HUES64 (cell line): Measurements from ENCODE around the gene TRUB2.

Experiments used
- H3K27ac ChIP-seq: 2 replicates; pipeline ENCODE4 v1.7.0; 2013; ENCODE audit warnings: low read depth, low read length, inconsistent platforms
- H3K27me3 ChIP-seq: 2 replicates; pipeline ENCODE4 v1.6.1; 2013; ENCODE audit warnings: mild to moderate bottlenecking, low read length; ENCODE audit not compliant: insufficient read depth
- H3K36me3 ChIP-seq: 2 replicates; pipeline ENCODE4 v1.6.1; 2013; ENCODE audit warnings: mild to moderate bottlenecking, low read length; ENCODE audit not compliant: insufficient read depth
- H3K4me1 ChIP-seq: 2 replicates; pipeline ENCODE4 v1.6.1; 2013; ENCODE audit warnings: mild to moderate bottlenecking, low read length, moderate library complexity; ENCODE audit not compliant: insufficient read depth
- H3K4me3 ChIP-seq: 2 replicates; pipeline ENCODE4 v1.5.1; 2013; ENCODE audit warnings: mild to moderate bottlenecking, low read length, moderate library complexity
- H3K9ac ChIP-seq: 2 replicates; pipeline ENCODE4 v1.6.1; 2013; ENCODE audit warnings: mild to moderate bottlenecking, low read depth, low read length
- H3K9me3 ChIP-seq: 2 replicates; pipeline ENCODE4 v1.6.1; 2013; ENCODE audit warnings: low read depth, low read length; ENCODE audit not compliant: insufficient read depth
- WGBS: fragments of 150-250, 120-280 bp; methylation state at CpG from one replicate; pipeline ENCODE4 v1.1.7; 2013; ENCODE audit warnings: missing lambda C conversion rate; 5-methylcytosine and 5-hydroxymethylcytosine counted together

The TRUB2 gene

DNA sequence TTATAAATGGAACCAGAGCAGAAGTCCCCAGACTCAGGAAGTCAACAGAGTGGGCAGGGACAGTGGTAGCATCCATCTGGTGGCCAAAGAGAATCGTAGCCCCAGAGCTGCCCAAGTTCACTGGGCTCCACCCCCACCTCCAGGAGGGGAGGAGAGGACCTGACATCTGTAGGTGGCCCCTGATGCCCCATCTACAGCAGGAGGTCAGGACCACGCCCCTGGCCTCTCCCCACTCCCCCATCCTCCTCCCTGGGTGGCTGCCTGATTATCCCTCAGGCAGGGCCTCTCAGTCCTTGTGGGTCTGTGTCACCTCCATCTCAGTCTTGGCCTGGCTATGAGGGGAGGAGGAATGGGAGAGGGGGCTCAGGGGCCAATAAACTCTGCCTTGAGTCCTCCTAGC, 38.6 kb upstream of the TRUB2 start:
- Histone ChIP-seq H3K4me1 (peaks cover 16% of the 10 kb centered on the region), H3K27me3 (peaks cover 54% of the 10 kb centered on the region), H3K36me3 (peaks cover under 1% of the 10 kb centered on the region; the same call in 1 of the 2 replicates), H3K4me3 (no peak overlapping the region), H3K9me3 (no peaks in the 10 kb centered on the region), H3K9ac (no peak overlapping the region), H3K27ac (no peak overlapping the region)
- WGBS: 83% methylated on average over 2 of the region's 2 CpGs

GRCh38 chr9:128358861-128359260, 36.6 kb upstream of the TRUB2 start:
- peaks cover 7% of the 10 kb centered on the region; the same call in 1 of the 2 replicates for H3K36me3 ChIP-seq
- no peaks in the 10 kb centered on the region for H3K9me3 ChIP-seq
- no peak overlapping the region for H3K4me3 ChIP-seq
- 97% methylated on average over 3 of the region's 4 CpGs for WGBS
- peaks cover 4% of the 10 kb centered on the region; the same call in 1 of the 2 replicates for H3K4me1 ChIP-seq
- no peak overlapping the region for H3K27ac ChIP-seq
- H3K27me3 ChIP-seq: peaks cover 37% of the 10 kb centered on the region
- H3K9ac ChIP-seq: no peak overlapping the region

DNA sequence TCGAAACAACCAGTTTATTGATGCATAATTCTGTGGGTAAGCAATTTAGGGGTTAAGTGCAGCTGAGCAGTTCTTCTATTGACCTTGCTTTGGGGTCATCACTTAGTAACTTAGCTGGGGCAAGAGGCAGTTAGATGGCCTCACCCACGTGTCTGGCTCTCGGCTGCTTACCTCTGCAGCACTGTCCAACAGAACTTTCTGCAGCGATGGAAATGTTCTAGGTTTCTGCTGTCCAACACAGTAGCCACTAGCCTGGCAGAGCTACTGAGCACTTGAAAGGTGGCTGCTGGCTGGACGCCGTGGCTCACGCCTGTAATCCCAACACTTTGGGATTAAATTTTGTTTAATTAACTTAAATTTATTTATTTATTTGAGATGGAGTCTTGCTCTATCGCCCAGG, 35.8 kb upstream of the TRUB2 start:
- Histone ChIP-seq H3K36me3 (peaks cover 7% of the 10 kb centered on the region; the same call in 1 of the 2 replicates), H3K27ac (no peak overlapping the region), H3K4me1 (peaks cover 4% of the 10 kb centered on the region; the same call in 1 of the 2 replicates)

GRCh38 chr9:128355451-128355850, 33.2 kb upstream of the TRUB2 start:
- no peaks in the 10 kb centered on the region for H3K9me3 ChIP-seq
- no peak overlapping the region for H3K4me3 ChIP-seq
- H3K4me1 ChIP-seq: no peaks in the 10 kb centered on the region
- no peak overlapping the region; the same call in 1 of the 2 replicates for H3K9ac ChIP-seq
- 97% methylated on average over 19 of the region's 19 CpGs for WGBS
- peaks cover 15% of the 10 kb centered on the region for H3K36me3 ChIP-seq
- peaks cover 4% of the 10 kb centered on the region; the same call in 1 of the 2 replicates for H3K27me3 ChIP-seq
- H3K27ac ChIP-seq: no peak overlapping the region

More for the DNA sequence above, 35.8 kb upstream of the TRUB2 start:
- peaks cover 29% of the 10 kb centered on the region for H3K27me3 ChIP-seq
- WGBS: 97% methylated on average over 7 of the region's 8 CpGs
- H3K9ac ChIP-seq: no peak overlapping the region
- no peak overlapping the region for H3K4me3 ChIP-seq
- H3K9me3 ChIP-seq: no peaks in the 10 kb centered on the region

- Histone ChIP-seq H3K36me3 (peaks cover 48% of the 10 kb centered on the region), H3K27me3 (no peaks in the 10 kb centered on the region), H3K4me1 (no peaks in the 10 kb centered on the region), H3K27ac (no peak overlapping the region), H3K9ac (no peak overlapping the region), H3K9me3 (no peaks in the 10 kb centered on the region), H3K4me3 (no peak overlapping the region)
- WGBS: 94% methylated on average over 6 of the region's 6 CpGs
Observed at GRCh38 chr9:128349772-128350171, 27.5 kb upstream of the TRUB2 start.

DNA sequence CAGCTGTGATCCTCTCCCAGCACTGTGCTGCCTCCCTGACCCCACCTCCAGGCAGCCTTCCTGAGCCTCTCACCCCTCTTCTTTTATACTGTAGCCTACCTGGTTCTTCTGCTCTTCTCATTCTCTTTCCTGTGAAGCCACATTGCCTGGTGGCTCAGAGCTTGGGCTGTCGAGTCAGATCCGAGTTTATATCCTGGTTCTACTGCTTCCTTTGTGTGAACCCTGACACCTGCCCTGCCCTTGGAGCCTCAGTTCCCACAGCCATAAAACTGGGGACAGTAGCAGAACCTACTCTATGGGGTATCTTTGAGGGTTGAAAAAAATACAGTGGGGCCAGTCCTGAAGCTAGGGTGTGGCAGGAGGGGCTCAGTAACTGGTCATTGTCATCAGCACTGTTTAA, 26.9 kb upstream of the TRUB2 start:
- Histone ChIP-seq H3K9me3 (no peaks in the 10 kb centered on the region), H3K27me3 (no peaks in the 10 kb centered on the region), H3K4me3 (no peak overlapping the region), H3K4me1 (no peaks in the 10 kb centered on the region), H3K36me3 (peaks cover 53% of the 10 kb centered on the region), H3K27ac (no peak overlapping the region), H3K9ac (no peak overlapping the region)
- 88% methylated on average over 2 of the region's 2 CpGs for WGBS

DNA sequence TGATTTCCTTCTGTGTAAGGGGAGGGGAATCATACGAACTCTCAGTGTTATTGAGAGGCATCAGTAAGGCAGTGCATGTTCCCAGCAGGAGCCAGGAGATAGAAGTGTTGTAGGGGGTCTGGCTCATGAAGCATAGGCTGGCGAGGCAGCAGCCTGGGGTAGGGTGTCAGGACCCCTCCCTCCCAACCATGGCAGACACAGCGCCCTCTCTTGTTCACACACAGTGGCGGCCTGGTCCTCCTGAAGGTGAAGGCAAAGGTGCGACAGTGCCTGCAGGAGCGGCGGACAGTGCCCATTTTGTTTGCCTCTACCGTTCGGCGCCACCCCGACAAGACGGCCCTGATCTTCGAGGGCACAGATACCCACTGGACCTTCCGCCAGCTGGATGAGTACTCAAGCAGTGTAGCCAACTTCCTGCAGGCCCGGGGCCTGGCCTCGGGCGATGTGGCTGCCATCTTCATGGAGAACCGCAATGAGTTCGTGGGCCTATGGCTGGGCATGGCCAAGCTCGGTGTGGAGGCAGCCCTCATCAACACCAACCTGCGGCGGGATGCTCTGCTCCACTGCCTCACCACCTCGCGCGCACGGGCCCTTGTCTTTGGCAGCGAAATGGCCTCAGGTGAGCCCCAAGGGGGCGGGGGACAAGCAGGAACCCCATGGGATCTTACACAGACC, 22.8 kb upstream of the TRUB2 start:
- no peaks in the 10 kb centered on the region for H3K4me1 ChIP-seq
- no peaks in the 10 kb centered on the region for H3K9me3 ChIP-seq
- peaks cover 46% of the 10 kb centered on the region for H3K36me3 ChIP-seq
- 93% methylated on average over 28 of the region's 28 CpGs for WGBS
- no peak overlapping the region for H3K4me3 ChIP-seq
- H3K27me3 ChIP-seq: no peaks in the 10 kb centered on the region
- H3K9ac ChIP-seq: no peak overlapping the region
- H3K27ac ChIP-seq: no peak overlapping the region

GRCh38 chr9:128343855-128344254, 21.6 kb upstream of the TRUB2 start:
- Histone ChIP-seq H3K9me3 (no peaks in the 10 kb centered on the region), H3K27me3 (no peaks in the 10 kb centered on the region), H3K27ac (no peak overlapping the region), H3K9ac (no peak overlapping the region), H3K4me1 (no peaks in the 10 kb centered on the region), H3K4me3 (no peak overlapping the region), H3K36me3 (peaks cover 37% of the 10 kb centered on the region)
- 93% methylated on average over 4 of the region's 4 CpGs for WGBS

- H3K9me3 ChIP-seq: no peaks in the 10 kb centered on the region
- H3K36me3 ChIP-seq: peaks cover 30% of the 10 kb centered on the region
- no peaks in the 10 kb centered on the region for H3K27me3 ChIP-seq
- WGBS: 95% methylated on average over 8 of the region's 8 CpGs
- H3K9ac ChIP-seq: no peak overlapping the region
- no peak overlapping the region for H3K4me3 ChIP-seq
- no peaks in the 10 kb centered on the region for H3K4me1 ChIP-seq
- no peak overlapping the region for H3K27ac ChIP-seq
Observed at GRCh38 chr9:128342971-128343680, 20.9 kb upstream of the TRUB2 start.

DNA sequence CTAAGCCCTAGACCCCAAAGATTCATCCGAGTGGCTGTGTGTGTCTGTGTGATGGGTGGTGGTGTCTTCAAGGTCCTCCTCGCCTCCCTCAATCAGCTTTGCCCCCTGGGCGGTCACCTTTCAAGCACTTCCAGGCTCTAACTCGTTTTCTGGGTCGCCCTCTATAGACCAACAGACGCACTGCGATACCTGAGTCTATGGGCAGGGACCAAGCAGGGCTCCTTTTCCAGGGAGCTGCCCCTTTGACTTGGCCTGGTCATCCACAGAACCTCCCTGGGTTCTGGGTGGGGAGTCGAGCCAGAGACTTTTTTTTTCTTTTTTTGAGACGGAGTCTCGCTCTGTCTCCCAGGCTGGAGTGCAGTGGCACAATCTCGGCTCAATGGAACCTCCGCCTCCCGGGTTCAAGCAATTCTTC, 19.2 kb upstream of the TRUB2 start:
- no peak overlapping the region for H3K27ac ChIP-seq
- WGBS: 35% methylated on average over 12 of the region's 13 CpGs

DNA sequence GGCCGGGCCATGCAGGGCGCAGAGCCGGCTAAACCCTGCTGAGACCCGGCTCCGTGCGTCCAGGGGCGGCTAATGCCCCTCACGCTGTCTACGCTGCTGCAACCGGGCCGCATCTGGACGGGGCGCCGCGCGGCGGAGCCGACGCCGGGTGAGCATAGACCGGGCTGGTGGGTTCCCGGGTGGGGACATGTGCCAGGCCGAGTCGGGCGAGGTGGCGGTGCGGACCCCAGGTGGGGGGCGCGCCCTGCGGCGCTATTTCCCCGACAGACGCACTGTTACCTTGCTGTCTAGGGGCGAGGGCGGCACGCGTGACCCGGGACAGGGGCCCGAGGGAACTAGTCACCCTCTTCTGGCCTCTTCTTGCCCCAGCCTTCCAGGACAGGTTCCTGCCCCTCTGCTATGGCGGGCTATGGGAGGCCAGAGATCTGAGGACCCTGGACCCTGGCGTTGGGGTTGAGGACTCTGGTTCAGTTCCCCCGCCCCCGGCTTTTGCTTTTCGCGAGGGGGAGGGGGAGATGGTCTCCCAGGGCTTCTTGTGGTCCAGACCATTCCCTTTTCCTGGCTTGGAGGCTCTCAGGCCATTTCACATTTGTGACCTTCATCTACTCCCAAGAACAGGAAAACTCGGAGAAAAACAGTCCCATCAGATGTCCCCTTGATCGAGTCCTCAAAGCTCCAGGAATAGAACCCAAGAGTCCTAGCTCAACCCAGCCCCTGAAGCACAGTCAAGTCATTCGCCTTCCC, 18.6 kb upstream of the TRUB2 start:
- Histone ChIP-seq H3K27me3 (no peaks in the 10 kb centered on the region), H3K4me3 (peak overlapping the region; percentile 81), H3K9ac (peak overlapping the region; percentile 23), H3K27ac (no peak overlapping the region), H3K36me3 (peaks cover 18% of the 10 kb centered on the region), H3K9me3 (no peaks in the 10 kb centered on the region), H3K4me1 (no peaks in the 10 kb centered on the region)
- WGBS: 1% methylated on average over 47 of the region's 48 CpGs

More for the DNA sequence above, 19.2 kb upstream of the TRUB2 start:
- H3K9ac ChIP-seq: no peak overlapping the region
- peak overlapping the region; percentile 81 for H3K4me3 ChIP-seq
- peaks cover 20% of the 10 kb centered on the region for H3K36me3 ChIP-seq
- no peaks in the 10 kb centered on the region for H3K9me3 ChIP-seq
- H3K27me3 ChIP-seq: no peaks in the 10 kb centered on the region
- H3K4me1 ChIP-seq: no peaks in the 10 kb centered on the region
